Measurements from ENCODE around the gene CNST.
"Not testable (repeated sequence)": the region's sequence is repeated elsewhere in the genome, so short reads cannot be mapped to it uniquely, and the experiment has no call there.

Gene CNST

GRCh38 chr1:246680696-246681130 is 114.5 kb downstream of the CNST start:
- no peak for DNase-seq

GRCh38 chr1:246681900-246682895 is 115.9 kb downstream of the CNST start:
- no peak for DNase-seq

- DNase-seq: no peak
Observed at GRCh38 chr1:246683521-246683920, 117.3 kb downstream of the CNST start.

- DNase-seq: no peak
Observed at GRCh38 chr1:246687002-246687401, 120.7 kb downstream of the CNST start.

- DNase-seq: peak; percentile 91 to 92
Observed at GRCh38 chr1:246689409-246690008, 123.3 kb downstream of the CNST start.

GRCh38 chr1:246690100-246690499 is 123.8 kb downstream of the CNST start:
- DNase-seq: peak; percentile 23 to 58

GRCh38 chr1:246691622-246692495 is 125.6 kb downstream of the CNST start:
- no peak for DNase-seq

- not testable (repeated sequence) for DNase-seq
Observed at GRCh38 chr1:246694213-246694895, 128.1 kb downstream of the CNST start.

GRCh38 chr1:246695136-246695535 is 128.9 kb downstream of the CNST start:
- no peak for DNase-seq

- DNase-seq: no peak
Observed at GRCh38 chr1:246695666-246696065, 129.4 kb downstream of the CNST start.

- DNase-seq: no peak
Observed at GRCh38 chr1:246698466-246699094, 132.3 kb downstream of the CNST start.

GRCh38 chr1:246699095-246699735 is 133.0 kb downstream of the CNST start:
- DNase-seq: peak; percentile 92 to 94

- DNase-seq: no peak
Observed at GRCh38 chr1:246703581-246703980, 137.3 kb downstream of the CNST start.

- DNase-seq: no peak
Observed at GRCh38 chr1:246705368-246705767, 139.1 kb downstream of the CNST start.

GRCh38 chr1:246708166-246708565 is 141.9 kb downstream of the CNST start:
- no peak for DNase-seq

- DNase-seq: no peak
Observed at GRCh38 chr1:246709196-246709595, 142.9 kb downstream of the CNST start.

- DNase-seq: no peak
Observed at GRCh38 chr1:246709835-246710234, 143.6 kb downstream of the CNST start.

- DNase-seq: no peak
Observed at GRCh38 chr1:246711548-246712003, 145.3 kb downstream of the CNST start.

- not testable (repeated sequence) for DNase-seq
Observed at GRCh38 chr1:246712428-246712827, 146.2 kb downstream of the CNST start.
